Measurements from ENCODE around the gene TSPAN3.

The TSPAN3 gene

DNA sequence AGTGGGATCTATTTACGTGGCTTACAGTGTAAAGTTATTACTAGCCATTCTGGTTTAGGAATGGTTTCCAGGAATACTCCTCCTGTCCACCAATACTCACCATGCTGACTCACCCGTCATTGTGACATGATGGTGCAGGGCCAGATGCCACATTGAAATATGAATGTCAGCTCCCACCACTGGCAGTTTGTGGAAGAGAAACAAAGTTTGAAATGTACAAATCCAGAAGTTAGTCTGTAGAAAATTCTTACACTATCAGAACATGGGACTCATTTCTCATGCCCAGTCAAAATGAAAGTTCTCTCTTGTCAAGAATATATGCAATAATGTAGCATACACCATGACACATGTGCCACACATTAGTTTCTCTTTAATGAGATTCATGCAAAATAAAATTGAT is 14.4 kb upstream of the TSPAN3 start:
- no peak overlapping the region for H3K4me3 ChIP-seq (ENCODE audit: low read depth, low read length)

DNA sequence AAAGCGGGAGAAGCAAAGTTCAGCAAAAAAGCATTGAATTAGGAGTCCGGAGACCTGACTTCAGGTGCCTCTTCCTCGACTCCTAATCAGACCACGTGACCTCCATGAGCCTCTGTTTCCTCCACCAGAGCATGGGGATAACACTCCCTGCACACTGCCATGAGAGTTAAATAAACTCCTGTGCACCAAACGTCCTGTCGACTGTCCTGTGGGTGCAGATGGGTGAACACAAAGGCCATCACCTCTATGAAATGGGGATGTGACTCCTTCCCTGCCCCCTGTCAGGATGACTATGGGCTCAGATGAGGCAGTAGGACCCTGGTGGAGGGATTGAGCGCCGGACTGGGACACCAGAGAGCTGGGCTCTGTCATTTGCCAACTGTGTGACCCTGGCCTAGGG is 13.5 kb upstream of the TSPAN3 start:
- no peak overlapping the region for H3K4me3 ChIP-seq (ENCODE audit: low read depth, low read length)

DNA sequence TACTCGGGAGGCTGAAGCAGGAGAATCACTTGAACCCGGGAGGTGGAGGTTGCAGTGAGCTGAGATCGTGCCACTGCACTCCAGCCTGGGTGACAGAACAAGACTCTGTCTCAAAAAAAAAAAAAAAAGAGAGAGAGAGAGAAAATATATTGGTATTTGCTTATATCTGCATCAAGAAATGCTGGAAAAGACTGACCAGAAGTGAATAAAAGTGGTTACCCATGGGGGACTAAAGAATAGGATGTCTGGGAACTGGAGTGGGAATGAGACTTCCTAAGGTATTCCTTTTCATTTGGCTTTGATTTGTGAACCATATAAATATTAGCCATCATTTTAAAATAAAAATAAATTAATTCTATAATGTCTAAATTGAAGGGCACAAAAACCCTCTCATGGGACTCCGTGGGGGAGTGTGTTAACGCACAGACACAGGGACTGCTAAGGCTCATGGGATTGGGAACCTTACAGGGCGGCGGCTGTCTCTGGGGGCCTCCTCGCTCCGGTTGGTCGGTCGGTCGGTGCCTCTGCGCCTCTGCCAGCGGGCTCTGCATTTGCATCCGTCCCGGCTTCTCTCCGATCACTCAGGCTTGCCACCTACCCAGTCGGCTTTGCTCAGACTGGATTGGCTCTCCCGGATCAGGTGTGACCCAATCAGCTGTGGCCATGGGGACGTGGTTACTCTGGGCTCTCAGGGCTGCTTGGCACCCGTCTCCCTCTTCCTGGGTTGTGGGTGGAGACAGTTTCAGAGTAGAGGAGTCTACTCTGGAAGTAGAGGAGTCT is 12.7 kb upstream of the TSPAN3 start:
- H3K4me3 ChIP-seq (ENCODE audit: low read depth, low read length) = no peak overlapping the region

DNA sequence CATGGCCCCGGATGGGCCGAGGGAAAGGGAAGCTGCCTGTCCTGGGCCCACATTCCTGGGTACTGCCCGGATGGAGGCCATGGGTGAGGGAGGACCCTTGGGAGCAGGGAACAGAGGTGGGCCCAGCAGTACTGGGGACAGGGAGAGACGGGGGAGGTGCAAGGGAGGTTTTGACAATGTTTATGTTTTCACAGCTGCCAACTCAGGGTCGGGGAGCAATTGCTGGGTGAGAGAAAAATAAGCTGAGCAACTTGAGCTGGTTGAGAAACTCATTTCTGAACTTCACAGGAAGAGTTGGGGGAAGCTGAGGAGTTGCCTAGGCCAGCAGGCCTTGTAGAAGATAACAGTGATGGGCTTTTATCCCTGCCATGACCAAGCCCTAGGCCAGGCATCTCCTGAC is 11.1 kb upstream of the TSPAN3 start:
- no peak overlapping the region for H3K4me3 ChIP-seq (ENCODE audit: low read depth, low read length)

DNA sequence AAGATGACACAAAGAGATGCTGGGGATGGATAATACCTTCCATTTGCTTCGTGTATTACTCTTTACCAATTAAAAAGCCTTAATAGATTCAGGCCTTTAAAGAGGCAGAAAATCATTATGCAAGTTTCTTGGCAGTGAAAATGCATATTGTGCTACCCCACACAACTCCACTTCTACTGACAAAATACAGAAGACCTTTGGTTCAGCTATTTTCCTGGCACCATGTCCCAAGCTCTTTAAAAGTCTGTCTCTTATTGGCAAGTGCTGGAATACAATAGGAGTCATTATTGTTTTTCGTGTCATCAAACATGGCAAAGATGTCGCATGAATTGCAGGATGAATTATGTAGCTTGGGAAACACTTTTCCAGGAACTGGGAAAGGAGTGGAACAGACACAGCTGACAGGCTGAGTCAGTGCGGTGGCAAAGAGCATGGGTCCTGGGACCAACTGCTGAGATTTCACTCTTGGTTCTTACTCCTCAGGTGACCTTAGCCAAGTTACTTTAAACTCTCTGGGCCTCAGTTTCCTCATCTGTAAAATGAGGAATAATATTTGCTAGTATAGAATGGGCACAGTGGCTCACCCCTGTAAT is 5.5 kb upstream of the TSPAN3 start:
- no peak overlapping the region for H3K4me3 ChIP-seq (ENCODE audit: low read depth, low read length)

DNA sequence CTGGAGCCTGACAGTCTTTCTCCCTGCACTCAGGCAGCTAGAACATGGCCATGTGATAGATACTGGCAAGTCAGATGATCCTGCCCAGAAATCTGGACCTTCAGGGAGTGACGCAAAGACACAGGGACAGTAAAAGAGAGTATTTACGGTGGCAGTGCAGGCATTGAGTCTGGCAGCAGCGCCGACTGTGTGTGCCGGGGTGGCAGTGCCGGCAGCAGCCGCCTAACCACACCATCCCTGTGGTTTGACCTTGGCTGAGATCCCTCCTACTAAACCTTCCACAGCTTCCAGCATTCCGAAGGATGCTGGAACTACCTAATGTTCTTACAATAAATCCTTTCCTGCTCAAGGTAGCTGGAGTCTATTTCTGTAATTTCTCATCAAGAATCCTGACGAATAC is 4.6 kb upstream of the TSPAN3 start:
- no peak overlapping the region for H3K4me3 ChIP-seq (ENCODE audit: low read depth, low read length)

DNA sequence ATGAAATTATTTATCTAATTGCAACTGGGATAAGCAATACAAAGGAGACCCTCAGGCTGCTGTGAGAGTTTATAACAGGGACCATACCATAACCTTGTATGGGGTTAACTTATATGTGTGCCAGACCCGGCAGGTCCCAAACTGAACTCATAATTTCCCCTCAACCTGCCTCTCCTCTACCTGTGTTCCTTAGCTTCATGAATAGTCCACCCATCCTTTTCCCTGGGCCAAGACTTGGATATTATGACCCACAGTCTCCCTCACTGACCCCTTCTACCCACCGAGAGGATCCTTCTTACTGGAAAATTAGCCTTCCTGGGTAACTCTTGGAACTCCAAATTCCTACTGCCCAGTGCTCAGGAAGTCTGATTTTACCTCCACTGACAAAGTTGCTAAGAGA is 3.4 kb upstream of the TSPAN3 start:
- H3K4me3 ChIP-seq (ENCODE audit: low read depth, low read length) = no peak overlapping the region

DNA sequence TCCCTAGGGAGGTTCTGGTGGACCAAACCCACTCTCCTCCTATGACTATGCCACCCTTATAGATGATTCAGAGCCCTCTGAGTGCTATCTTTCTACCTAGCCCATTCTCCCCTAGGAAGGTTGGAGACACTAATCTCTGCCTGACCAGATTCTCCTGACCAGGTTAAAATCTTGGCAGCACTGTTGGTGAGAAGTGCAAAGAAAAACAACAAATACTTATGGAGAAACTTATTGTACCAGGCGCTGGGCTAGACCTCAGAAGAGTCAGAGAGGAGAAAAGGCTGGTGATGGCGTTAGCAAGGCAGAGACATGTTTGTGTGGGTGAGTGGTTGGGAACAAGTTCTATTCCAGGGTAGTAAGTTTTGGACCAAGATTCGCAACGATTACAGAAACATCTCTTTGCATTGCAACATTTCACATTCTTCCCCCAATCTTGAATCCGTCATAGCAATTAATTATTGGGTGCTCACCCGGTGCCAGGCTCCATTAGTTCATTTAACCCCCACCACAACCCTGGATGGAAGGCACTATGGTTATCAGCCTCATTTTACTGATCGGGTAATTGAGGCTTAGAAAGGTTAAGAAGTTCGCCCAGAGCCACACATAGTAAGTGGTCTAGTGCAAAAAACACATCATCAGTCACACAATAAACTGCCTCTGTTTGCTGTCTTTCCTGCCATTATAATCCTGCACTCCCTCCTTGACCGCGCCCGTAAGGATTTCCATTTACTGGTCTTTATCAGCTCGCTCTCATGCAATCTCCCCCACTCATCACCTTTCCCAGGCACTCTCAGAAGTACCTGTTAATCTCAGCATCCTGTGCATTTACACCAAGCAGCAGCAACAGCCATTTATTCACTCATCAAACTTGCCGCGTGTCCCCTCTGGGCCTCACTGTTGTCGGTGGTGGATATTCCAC is 655 bp upstream of the TSPAN3 start:
- no peak overlapping the region for H3K4me3 ChIP-seq (ENCODE audit: low read depth, low read length)

DNA sequence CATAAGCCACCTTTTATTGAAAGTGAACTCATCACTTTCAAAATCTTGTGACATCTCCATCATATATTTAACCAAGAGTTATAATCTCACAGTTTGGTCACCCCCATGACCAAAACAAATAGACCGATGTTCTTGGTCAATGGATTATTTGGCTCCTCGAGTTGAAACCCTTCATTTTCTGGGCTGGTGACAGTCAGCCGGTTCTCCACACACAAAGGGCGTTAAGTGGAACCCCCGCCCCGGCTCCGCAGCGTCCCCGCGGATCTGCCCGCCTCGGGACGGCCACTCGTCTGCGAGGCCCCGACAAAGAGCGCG is 772 bp downstream of the TSPAN3 start:
- H3K4me3 ChIP-seq (ENCODE audit: low read depth, low read length) = peak overlapping the region; percentile 77

DNA sequence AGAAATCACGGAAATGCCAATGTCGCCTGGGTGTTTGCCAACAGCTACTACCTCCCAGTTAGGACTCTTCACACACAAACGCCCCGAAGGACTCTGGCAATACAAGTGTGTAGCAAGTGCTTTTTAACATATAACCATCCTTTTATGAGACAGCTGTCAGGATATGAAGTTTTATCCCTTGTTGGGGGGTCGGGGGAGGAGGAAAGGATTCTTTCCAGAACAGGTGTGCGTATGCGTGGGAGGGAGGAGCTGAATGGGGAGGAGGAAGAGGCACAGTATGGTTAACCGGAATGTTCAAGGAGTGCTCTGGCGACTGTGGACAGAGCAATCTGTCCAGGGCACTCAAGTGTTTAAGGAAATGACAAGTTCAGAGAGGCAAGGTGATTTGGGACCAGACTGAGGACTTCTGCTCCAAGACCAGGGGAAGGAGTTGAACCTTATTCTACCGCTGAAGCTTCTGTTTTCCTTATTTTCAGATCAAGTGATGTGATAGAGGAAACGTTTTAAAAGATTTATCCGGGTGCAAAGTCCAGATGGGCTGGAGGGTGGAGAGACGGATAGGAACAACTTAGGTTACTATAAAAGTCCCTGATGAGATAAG is 1.3 kb downstream of the TSPAN3 start:
- H3K4me3 ChIP-seq (ENCODE audit: low read depth, low read length) = peak overlapping the region; percentile 77

DNA sequence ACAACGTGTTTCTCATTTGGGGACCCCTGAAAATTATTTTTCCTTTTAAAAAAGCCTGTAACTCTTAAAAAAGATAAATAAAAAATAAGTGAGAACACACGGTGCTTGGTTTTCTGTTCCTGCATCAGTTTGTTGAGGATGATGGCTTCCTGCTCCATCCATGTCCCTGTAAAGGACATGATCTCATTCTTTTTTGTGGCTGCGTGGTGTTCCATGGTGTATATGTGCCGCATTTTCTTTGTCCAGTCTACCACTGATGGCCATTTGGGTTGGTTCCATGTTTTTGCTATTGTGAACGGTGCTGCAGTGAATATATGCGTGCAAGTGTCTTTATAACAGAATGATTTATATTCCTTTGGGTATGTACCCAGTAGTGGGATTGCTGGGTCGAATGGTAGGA is 2.3 kb downstream of the TSPAN3 start:
- H3K4me3 ChIP-seq (ENCODE audit: low read depth, low read length) = no peak overlapping the region

DNA sequence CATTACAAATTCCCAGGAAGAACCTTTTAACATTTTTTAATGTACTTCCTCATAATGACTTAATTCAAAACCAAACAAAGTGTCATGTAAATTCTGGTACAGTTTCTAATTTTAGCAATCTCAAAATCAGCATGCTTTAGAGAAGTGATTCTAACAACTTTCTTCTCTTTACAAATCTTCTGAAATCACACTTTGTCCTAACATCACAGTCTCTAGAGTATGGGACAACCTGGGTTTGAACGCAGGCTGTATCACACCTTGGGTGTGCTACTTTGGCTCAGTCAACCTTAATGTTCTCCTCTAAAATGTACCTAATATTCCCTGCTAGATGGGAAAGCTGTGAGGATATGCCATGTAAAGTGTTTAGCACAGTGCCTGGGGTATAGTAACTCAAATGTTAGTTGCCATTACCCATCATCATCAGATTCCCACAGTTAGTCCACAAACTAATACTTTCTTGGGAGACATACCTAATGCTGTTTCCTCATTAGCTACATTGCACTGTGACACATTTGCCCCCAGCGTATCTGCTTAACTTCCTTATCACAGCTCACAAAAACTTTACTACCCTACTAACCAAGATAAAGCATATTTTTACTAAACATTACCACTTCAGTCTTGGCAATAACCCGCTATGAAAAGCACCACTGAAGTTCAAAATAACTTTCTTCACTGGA is 3.1 kb downstream of the TSPAN3 start:
- H3K4me3 ChIP-seq (ENCODE audit: low read depth, low read length) = no peak overlapping the region

DNA sequence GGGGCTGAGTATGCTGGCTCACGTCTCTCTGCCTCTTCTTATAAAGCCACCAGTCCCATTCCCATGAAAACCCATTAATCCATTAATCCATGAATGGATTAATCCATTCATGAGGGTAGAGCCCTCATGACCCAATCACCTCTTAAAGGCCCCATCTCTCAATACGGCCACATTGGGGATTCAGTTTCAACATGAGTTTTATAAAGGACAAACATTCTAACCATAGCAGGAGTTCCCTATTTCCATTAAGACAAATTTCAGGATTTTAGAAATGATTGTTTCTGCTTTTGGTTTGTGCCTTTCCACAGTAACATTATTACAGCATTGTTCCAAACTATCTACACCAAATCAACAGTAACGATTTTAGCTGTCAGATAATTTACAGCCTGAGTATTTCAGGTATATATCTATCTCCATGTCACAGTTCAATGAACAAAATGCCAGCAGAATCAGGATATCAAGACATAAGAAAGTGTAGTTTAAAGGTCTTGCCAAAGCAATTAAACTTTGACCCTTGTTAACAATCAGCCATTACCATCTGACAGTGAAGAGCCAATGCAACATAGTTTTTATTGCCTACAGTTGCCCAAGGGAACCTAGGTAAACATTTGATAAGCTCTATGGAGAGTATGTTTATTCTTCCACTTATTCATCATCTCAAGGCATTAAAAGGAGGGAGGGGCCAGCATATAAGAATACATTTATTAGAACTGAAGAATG is 3.8 kb downstream of the TSPAN3 start:
- no peak overlapping the region for H3K4me3 ChIP-seq (ENCODE audit: low read depth, low read length)

DNA sequence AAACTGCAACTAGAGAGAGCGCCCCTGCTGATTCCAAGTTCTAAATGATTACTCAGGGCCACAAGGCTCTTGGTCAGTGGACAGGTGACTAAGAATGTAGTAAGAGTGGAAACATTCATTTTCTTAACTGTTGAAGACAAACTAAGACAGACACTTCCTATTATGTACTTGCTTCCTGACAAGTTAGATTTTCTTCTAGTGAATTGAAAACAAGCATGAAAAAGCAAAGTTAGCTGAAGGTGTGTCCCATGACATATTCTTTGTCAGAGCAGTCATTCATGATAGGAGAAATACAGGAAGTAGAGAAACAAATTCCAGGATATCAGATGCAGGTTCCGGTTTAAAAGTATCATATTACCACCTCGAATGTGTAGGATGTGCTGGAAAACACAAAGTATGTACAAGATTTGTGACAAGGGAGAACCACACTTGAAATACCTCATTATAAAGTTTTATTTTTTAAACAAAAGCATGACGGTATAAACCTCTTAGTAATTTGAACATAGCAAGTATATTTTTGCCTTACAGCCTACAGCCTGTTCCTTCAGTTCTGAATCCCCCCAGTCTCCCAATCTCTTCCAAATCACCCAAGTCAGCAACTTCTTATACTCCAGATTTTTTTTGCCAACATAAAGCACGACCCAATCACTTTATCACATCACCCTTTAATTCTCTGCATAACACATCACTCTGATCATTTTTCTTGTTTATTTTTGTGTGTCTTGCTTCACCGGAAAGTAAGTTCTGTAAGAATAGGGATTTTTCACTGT is 6.2 kb downstream of the TSPAN3 start:
- no peak overlapping the region for H3K4me3 ChIP-seq (ENCODE audit: low read depth, low read length)

DNA sequence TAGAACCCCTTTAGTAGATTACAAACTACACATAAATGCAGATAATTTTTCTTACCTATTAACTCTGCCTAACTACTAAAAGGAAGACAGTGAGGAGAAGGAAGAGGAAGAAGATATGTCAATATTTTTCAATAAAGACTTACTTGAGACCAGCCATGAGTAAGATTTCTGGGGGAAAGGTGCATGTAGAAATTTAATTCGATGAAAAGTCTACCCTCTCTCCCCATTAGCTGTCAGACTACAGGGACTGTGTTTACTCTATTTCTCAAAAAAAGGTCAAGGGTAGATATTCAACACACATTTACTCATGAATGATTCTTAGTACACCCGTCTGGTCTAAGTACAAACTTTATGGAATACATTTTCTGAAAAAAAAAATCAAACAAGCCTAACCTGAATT is 6.8 kb downstream of the TSPAN3 start:
- no peak overlapping the region for H3K4me3 ChIP-seq (ENCODE audit: low read depth, low read length)

DNA sequence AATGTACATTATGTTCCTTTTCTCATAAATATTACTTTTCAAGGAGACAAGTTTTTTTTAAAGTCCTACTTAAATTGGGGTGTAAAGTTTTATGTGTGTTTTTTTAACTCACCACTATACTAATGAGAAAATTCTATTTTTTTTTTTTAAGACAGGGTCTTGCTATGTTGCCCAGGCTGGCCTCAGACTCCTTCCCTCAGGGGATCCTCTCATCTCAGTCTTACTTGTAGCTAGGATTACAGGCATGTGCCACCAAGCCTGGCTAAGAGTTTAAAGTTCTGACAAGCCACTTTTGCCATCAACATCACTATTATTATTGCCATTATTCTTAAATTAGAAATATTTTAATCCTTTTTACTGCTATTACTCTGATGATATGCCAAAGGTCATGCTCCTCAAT is 7.7 kb downstream of the TSPAN3 start:
- no peak overlapping the region for H3K4me3 ChIP-seq (ENCODE audit: low read depth, low read length)

DNA sequence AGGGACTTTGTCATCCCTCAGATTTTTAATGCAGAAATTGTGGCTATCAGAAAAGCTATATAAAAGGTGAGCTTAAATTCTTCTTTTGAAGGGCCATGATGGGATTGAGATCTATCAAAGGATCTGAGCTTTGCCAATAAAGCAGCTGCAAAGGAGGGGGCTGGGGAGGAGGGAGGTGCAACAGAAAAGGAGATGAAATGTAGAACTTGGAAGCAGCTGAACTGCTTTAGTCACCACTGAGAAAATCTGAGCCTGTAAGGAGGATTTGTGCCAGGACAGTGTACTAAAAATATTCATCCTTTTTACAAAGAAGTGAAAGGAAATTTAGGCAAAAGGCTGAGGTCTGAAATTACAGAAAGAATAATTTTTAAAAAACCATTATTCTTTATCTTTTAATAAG is 10.4 kb downstream of the TSPAN3 start:
- H3K4me3 ChIP-seq (ENCODE audit: low read depth, low read length) = no peak overlapping the region

DNA sequence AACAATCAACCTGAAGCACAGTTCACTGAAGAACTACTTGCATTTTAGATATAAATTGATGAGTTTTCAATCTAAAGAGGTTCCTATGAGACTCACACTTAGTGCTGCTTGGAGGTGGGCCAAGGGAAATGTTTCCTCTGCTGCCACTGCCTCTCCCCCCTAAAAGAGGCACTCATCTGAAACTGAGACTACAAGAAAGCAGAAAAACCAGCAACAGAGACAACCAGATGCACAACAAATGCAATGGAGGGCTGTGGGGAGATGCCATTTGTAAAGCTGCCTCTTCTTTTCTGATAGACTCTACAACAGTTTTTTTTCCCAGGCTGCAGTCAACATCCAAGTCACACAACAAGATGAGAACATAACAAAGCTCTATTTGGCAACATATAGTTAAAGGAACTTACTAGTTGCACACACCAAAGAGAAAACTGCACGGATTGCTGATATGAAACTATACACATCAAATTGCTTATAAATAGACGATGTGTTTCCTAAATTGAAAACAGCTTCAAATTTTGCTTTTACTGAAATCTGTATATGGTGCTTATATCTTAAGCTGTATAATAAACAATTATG is 11.0 kb downstream of the TSPAN3 start:
- H3K4me3 ChIP-seq (ENCODE audit: low read depth, low read length) = no peak overlapping the region

DNA sequence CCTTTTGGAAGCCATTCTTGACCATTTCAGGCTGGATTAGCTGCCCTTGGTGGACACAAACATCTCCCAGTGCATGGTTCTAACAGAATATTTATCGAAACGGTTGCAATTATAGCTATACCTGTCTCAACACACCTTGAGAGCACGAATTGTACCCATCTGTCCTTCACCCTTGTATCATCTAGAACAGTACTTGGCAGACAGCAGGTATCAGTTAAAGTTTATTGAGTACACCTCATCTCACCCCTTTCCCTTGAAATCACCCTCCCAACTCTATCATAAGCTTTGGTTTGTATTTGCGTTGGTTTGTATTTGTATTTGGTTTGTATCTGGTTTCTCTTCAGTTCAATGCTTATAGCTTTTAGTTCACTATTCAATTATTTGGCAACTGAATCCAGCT is 12.4 kb downstream of the TSPAN3 start:
- no peak overlapping the region for H3K4me3 ChIP-seq (ENCODE audit: low read depth, low read length)

Data from iPS-11a (cell line).